Type B pancreatic cell (in vitro differentiated cells): ENCODE data around the gene TAF1B. TPM values are rescaled to one million over a fixed set of nuclear protein-coding genes. Genes with fewer than 3 reads are reported as not detected.
A peak's percentile ranks its signal among the peaks of the same experiment; 100 is the strongest.

ENCODE experiments used
- DNase-seq: peaks from one replicate; pipeline ENCODE4 v3.0.0; 2021; ENCODE audit warnings: mixed read lengths; ENCODE audit not compliant: unreplicated experiment; ENCODE audit errors: extremely low spot score
- H3K27ac Mint-ChIP-seq: 2 replicates; pipeline ENCODE4 v1.8.0; 2021; ENCODE audit warnings: mild to moderate bottlenecking, mixed read lengths
- H3K27me3 Mint-ChIP-seq: 2 replicates; pipeline ENCODE4 v1.8.0; 2021; ENCODE audit warnings: mixed read lengths
- H3K36me3 Mint-ChIP-seq: 2 replicates; pipeline ENCODE4 v1.8.0; 2021; ENCODE audit warnings: mixed read lengths
- H3K4me1 Mint-ChIP-seq: one replicate; pipeline ENCODE4 v1.8.0; 2021; ENCODE audit warnings: mixed read lengths; ENCODE audit not compliant: unreplicated experiment
- H3K4me3 Mint-ChIP-seq: 2 replicates; pipeline ENCODE4 v1.8.0; 2021; ENCODE audit warnings: mild to moderate bottlenecking, mixed read lengths
- H3K9me3 Mint-ChIP-seq: 2 replicates; pipeline ENCODE4 v1.8.0; 2021; ENCODE audit warnings: mixed read lengths
- CTCF ChIP-seq: fragments of 200-600 bp; sonication (generic); conservative IDR thresholded peaks from 2 replicates; pipeline ENCODE4 v1.5.0; 2021; ENCODE audit warnings: antibody characterized with exemption, mild to moderate bottlenecking
- total RNA-seq: library from RNA; stranded (reverse); gene quantifications from 2 replicates; pipeline ENCODE4 v1.2.1, GENCODE V29; 2021; ENCODE audit warnings: low replicate concordance

Gene TAF1B
- total RNA-seq, 1 donor from 2014 or later: 34.1 TPM

- H3K27me3 Mint-ChIP-seq: peaks cover 49% of the 10 kb centered on the region
- no peaks in the 10 kb centered on the region for H3K9me3 Mint-ChIP-seq
- TF ChIP-seq CTCF: no peak
- H3K27ac Mint-ChIP-seq: peak overlapping the region; percentile 95
- H3K4me1 Mint-ChIP-seq: peaks cover 20% of the 10 kb centered on the region
- no peak for DNase-seq
- peak overlapping the region; percentile 93 for H3K4me3 Mint-ChIP-seq
- H3K36me3 Mint-ChIP-seq: peaks cover 8% of the 10 kb centered on the region
Measured at GRCh38 chr2:9952286-9952737, 109.0 kb downstream of the TAF1B start.

DNA sequence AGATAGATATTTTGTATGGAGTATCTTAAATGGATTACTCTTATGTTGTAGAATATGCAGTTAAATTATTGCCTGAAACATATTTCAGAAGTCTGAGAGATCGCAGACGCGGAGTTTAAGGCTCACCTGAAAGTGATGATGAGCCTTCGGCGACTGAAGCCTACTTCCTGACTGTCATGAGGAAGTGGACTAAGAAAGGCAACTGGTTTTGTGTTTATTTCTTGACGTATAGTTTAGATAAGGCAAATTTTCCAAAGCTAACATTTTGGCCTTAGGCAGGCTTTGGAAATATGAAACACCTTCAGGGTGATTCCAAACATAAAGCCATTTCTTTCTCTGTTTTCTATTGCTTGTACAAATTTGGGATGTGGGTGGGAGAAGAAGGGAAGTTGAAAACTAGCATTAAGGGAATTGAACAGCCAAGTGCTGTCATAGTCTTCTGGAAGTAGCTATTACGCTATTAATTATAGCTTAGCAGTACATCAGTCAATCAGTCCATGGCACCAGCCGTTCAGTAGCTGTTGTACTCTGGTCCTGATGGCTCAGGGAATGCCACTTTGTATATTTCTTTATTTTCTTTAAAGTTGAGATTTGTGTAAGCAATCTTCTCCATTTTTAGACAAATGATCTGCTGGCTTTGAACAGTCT, 109.7 kb downstream of the TAF1B start:
- no peak for DNase-seq
- no peaks in the 10 kb centered on the region for H3K9me3 Mint-ChIP-seq
- peaks cover 49% of the 10 kb centered on the region for H3K27me3 Mint-ChIP-seq
- TF ChIP-seq CTCF: no peak
- peaks cover 8% of the 10 kb centered on the region for H3K36me3 Mint-ChIP-seq
- peak overlapping the region; percentile 95 for H3K27ac Mint-ChIP-seq
- peaks cover 20% of the 10 kb centered on the region for H3K4me1 Mint-ChIP-seq
- H3K4me3 Mint-ChIP-seq: peak overlapping the region; percentile 93

- H3K27ac Mint-ChIP-seq: peak overlapping the region; percentile 95
- DNase-seq: no peak
- peak overlapping the region; percentile 93 for H3K4me3 Mint-ChIP-seq
- peaks cover 8% of the 10 kb centered on the region for H3K36me3 Mint-ChIP-seq
- TF ChIP-seq CTCF: no peak
- H3K4me1 Mint-ChIP-seq: peaks cover 14% of the 10 kb centered on the region
- H3K9me3 Mint-ChIP-seq: no peaks in the 10 kb centered on the region
- H3K27me3 Mint-ChIP-seq: peaks cover 40% of the 10 kb centered on the region
Measured at GRCh38 chr2:9954136-9954535, 110.9 kb downstream of the TAF1B start.

GRCh38 chr2:9958057-9958456, 114.8 kb downstream of the TAF1B start:
- peaks cover 19% of the 10 kb centered on the region for H3K27me3 Mint-ChIP-seq
- H3K9me3 Mint-ChIP-seq: no peaks in the 10 kb centered on the region
- H3K36me3 Mint-ChIP-seq: peaks cover 9% of the 10 kb centered on the region
- no peak for TF ChIP-seq CTCF
- no peak overlapping the region for H3K4me3 Mint-ChIP-seq
- peaks cover 9% of the 10 kb centered on the region for H3K4me1 Mint-ChIP-seq
- H3K27ac Mint-ChIP-seq: no peak overlapping the region
- DNase-seq: no peak

DNA sequence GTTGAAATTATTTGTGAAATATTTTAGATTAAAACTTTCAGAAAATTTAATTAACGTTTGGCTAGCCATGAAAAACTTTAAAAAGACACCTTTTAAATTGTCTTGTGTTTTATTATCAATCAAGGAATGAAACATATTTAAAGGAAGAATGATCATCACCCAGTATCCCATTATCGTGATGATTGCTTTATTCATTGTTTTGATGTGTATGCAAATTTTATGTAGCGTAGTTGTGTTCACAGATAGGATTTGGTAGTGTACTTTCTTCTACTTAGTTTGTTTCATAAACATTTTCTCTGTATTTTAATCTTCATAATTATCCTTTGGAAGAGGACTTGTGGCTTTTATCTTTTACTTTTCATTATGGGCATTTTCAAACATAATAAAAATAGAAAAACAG, 116.0 kb downstream of the TAF1B start:
- no peak overlapping the region for H3K27ac Mint-ChIP-seq
- no peak for DNase-seq

More for the DNA sequence above, 116.0 kb downstream of the TAF1B start:
- Mint-ChIP-seq H3K4me3 (no peak overlapping the region), H3K9me3 (no peaks in the 10 kb centered on the region), H3K27me3 (peaks cover 10% of the 10 kb centered on the region), H3K4me1 (peaks cover 8% of the 10 kb centered on the region), H3K36me3 (peaks cover 11% of the 10 kb centered on the region)
- no peak for TF ChIP-seq CTCF
